IPS-20b (cell line): ENCODE results near the gene TAS2R5.
"Not testable (repeated sequence)": the region's sequence is repeated elsewhere in the genome, so short reads cannot be mapped to it uniquely, and the experiment has no call there.

Experiments used
- H3K27ac ChIP-seq: one replicate; pipeline ENCODE4 v1.5.1; 2013; ENCODE audit warnings: low read length
- H3K27me3 ChIP-seq: 2 replicates; pipeline ENCODE4 v1.6.1; 2013; ENCODE audit warnings: mild to moderate bottlenecking, low read length, inconsistent platforms; ENCODE audit not compliant: insufficient read depth
- H3K36me3 ChIP-seq: 2 replicates; pipeline ENCODE4 v1.6.1; 2013; ENCODE audit warnings: low read depth, mild to moderate bottlenecking, inconsistent platforms, low read length, moderate library complexity; ENCODE audit not compliant: insufficient read depth
- H3K4me1 ChIP-seq: 2 replicates; pipeline ENCODE4 v1.6.1; 2013; ENCODE audit warnings: mild to moderate bottlenecking, control low read depth, inconsistent platforms, low read length, moderate library complexity; ENCODE audit not compliant: insufficient read depth
- H3K4me3 ChIP-seq: 2 replicates; pipeline ENCODE4 v1.5.1; 2013; ENCODE audit warnings: mild to moderate bottlenecking, low read length, inconsistent platforms
- H3K9ac ChIP-seq: 2 replicates; pipeline ENCODE4 v1.6.1; 2013; ENCODE audit warnings: low read depth, mild to moderate bottlenecking, inconsistent platforms, low read length, moderate library complexity
- H3K9me3 ChIP-seq: 2 replicates; pipeline ENCODE4 v1.6.1; 2013; ENCODE audit warnings: mild to moderate bottlenecking, low read depth, low read length, inconsistent platforms; ENCODE audit not compliant: insufficient read depth

The TAS2R5 gene

GRCh38 chr7:141789917-141790316 lies at the start of gene TAS2R5:
Gene TAS2R5 (plus strand): TSS chr7:141790217. CDS start chr7:141790362, 145 bp downstream.
- H3K9me3 ChIP-seq = no peaks in the 10 kb centered on the region
- H3K9ac ChIP-seq = no peak within 1 kb of the TSS
- no peak within 1 kb of the TSS for H3K4me3 ChIP-seq
- no peaks in the 10 kb centered on the region for H3K4me1 ChIP-seq
- peaks cover 15% of the 10 kb centered on the region for H3K36me3 ChIP-seq
- no peak within 1 kb of the TSS for H3K27ac ChIP-seq
- no peaks in the 10 kb centered on the region for H3K27me3 ChIP-seq

- H3K27me3 ChIP-seq = no peaks in the 10 kb centered on the region
- H3K36me3 ChIP-seq = peaks cover 80% of the 10 kb centered on the region
- no peaks in the 10 kb centered on the region for H3K9me3 ChIP-seq
- no peak overlapping the region for H3K27ac ChIP-seq
- 0 out of 2 replicates have a peak, but pooled peaks cover 5% of the 10 kb centered on the region for H3K4me1 ChIP-seq
- H3K9ac ChIP-seq = no peak overlapping the region
- no peak overlapping the region for H3K4me3 ChIP-seq
These were observed 47.8 kb upstream of the TAS2R5 start for GRCh38 chr7:141742229-141742628.

- Histone ChIP-seq H3K9ac (no peak overlapping the region), H3K27ac (no peak overlapping the region), H3K36me3 (peaks cover 98% of the 10 kb centered on the region), H3K4me1 (0 out of 2 replicates have a peak, but pooled peaks cover 4% of the 10 kb centered on the region), H3K4me3 (no peak overlapping the region), H3K9me3 (0 out of 2 replicates have a peak, but pooled peaks cover 4% of the 10 kb centered on the region), H3K27me3 (no peaks in the 10 kb centered on the region)
These were observed 45.9 kb upstream of the TAS2R5 start for GRCh38 chr7:141744131-141744530.

- Histone ChIP-seq H3K9ac (no peak overlapping the region), H3K36me3 (peaks cover 99% of the 10 kb centered on the region), H3K4me3 (no peak overlapping the region), H3K4me1 (no peaks in the 10 kb centered on the region), H3K27ac (no peak overlapping the region), H3K9me3 (peaks cover 33% of the 10 kb centered on the region; the same call in 1 of the 2 replicates), H3K27me3 (no peaks in the 10 kb centered on the region)
These were observed 41.6 kb upstream of the TAS2R5 start for GRCh38 chr7:141748396-141748795.

GRCh38 chr7:141751904-141752303 lies 38.1 kb upstream of the TAS2R5 start:
- Histone ChIP-seq H3K9me3 (peaks cover 33% of the 10 kb centered on the region; the same call in 1 of the 2 replicates), H3K36me3 (peaks cover 84% of the 10 kb centered on the region)
- H3K27ac ChIP-seq, H3K27me3 ChIP-seq, H3K9ac ChIP-seq, H3K4me1 ChIP-seq, H3K4me3 ChIP-seq: not testable (repeated sequence)

- no peak overlapping the region for H3K4me3 ChIP-seq
These were observed 37.4 kb upstream of the TAS2R5 start for GRCh38 chr7:141752634-141753033.

GRCh38 chr7:141754939-141755338 lies 35.1 kb upstream of the TAS2R5 start:
- H3K27ac ChIP-seq = no peak overlapping the region
- H3K4me1 ChIP-seq = no peaks in the 10 kb centered on the region
- H3K9me3 ChIP-seq = peaks cover 26% of the 10 kb centered on the region; the same call in 1 of the 2 replicates
- H3K9ac ChIP-seq = no peak overlapping the region
- H3K4me3 ChIP-seq = no peak overlapping the region
- H3K27me3 ChIP-seq = no peaks in the 10 kb centered on the region
- peaks cover 79% of the 10 kb centered on the region for H3K36me3 ChIP-seq

More at GRCh38 chr7:141752634-141753033, 37.4 kb upstream of the TAS2R5 start:
- H3K4me1 ChIP-seq = no peaks in the 10 kb centered on the region
- peaks cover 85% of the 10 kb centered on the region for H3K36me3 ChIP-seq
- peaks cover 33% of the 10 kb centered on the region; the same call in 1 of the 2 replicates for H3K9me3 ChIP-seq
- no peaks in the 10 kb centered on the region for H3K27me3 ChIP-seq
- no peak overlapping the region for H3K27ac ChIP-seq
- no peak overlapping the region for H3K9ac ChIP-seq

- Histone ChIP-seq H3K9me3 (no peaks in the 10 kb centered on the region), H3K27ac (no peak within 1 kb of the TSS), H3K9ac (no peak within 1 kb of the TSS), H3K4me1 (no peaks in the 10 kb centered on the region), H3K4me3 (no peak within 1 kb of the TSS), H3K36me3 (peaks cover 38% of the 10 kb centered on the region), H3K27me3 (no peaks in the 10 kb centered on the region)
These were observed 26.2 kb upstream of the TAS2R5 start, which contains the start of gene TAS2R3 for GRCh38 chr7:141763797-141764196. Gene TAS2R3 (plus strand): TSS chr7:141764097. CDS start chr7:141764159, 62 bp downstream.

- H3K36me3 ChIP-seq, H3K27me3 ChIP-seq, H3K4me3 ChIP-seq, H3K9ac ChIP-seq, H3K4me1 ChIP-seq, H3K9me3 ChIP-seq, H3K27ac ChIP-seq: not testable (repeated sequence)
These were observed 19.9 kb upstream of the TAS2R5 start for GRCh38 chr7:141770083-141770583.

- Histone ChIP-seq H3K4me3 (no peak within 1 kb of the TSS), H3K36me3 (peaks cover 37% of the 10 kb centered on the region), H3K27ac (no peak within 1 kb of the TSS), H3K9me3 (peaks cover 13% of the 10 kb centered on the region), H3K27me3 (no peaks in the 10 kb centered on the region), H3K4me1 (no peaks in the 10 kb centered on the region), H3K9ac (no peak within 1 kb of the TSS)
These were observed 13.6 kb upstream of the TAS2R5 start, which contains the start of gene TAS2R4 for GRCh38 chr7:141776374-141776773. Gene TAS2R4 (plus strand): TSS chr7:141776674. CDS start chr7:141778489, 1,815 bp downstream.

GRCh38 chr7:141785706-141786552 lies 4.1 kb upstream of the TAS2R5 start:
- Histone ChIP-seq H3K27ac (no peak overlapping the region), H3K27me3 (no peaks in the 10 kb centered on the region), H3K4me1 (no peaks in the 10 kb centered on the region)

GRCh38 chr7:141788296-141788695 lies 1.7 kb upstream of the TAS2R5 start:
- H3K4me1 ChIP-seq = no peaks in the 10 kb centered on the region
- H3K27ac ChIP-seq = no peak overlapping the region
- H3K9ac ChIP-seq = no peak overlapping the region
- no peak overlapping the region for H3K4me3 ChIP-seq
- H3K27me3 ChIP-seq = no peaks in the 10 kb centered on the region
- H3K9me3 ChIP-seq = no peaks in the 10 kb centered on the region
- H3K36me3 ChIP-seq = peaks cover 15% of the 10 kb centered on the region

More at GRCh38 chr7:141785706-141786552, 4.1 kb upstream of the TAS2R5 start:
- H3K9me3 ChIP-seq = no peaks in the 10 kb centered on the region
- H3K4me3 ChIP-seq = no peak overlapping the region
- peaks cover 15% of the 10 kb centered on the region for H3K36me3 ChIP-seq
- no peak overlapping the region for H3K9ac ChIP-seq
